Fibroblast of upper back skin (primary cell): ENCODE results near the gene AGFG2.
"Not testable (repeated sequence)": the region's sequence is repeated elsewhere in the genome, so short reads cannot be mapped to it uniquely, and the experiment has no call there.

Source experiments
- DNase-seq: peaks from one replicate; pipeline ENCODE4 v3.0.0-alpha.2; 2013

The AGFG2 gene

GRCh38 chr7:100521076-100521475 is 17.9 kb upstream of the AGFG2 start:
- no peak for DNase-seq

- not testable (repeated sequence) for DNase-seq
Measured at GRCh38 chr7:100521909-100522593, 17.0 kb upstream of the AGFG2 start.

GRCh38 chr7:100523192-100523591 is 15.8 kb upstream of the AGFG2 start:
- DNase-seq, result not testable (repeated sequence)

GRCh38 chr7:100528108-100528866 is 10.7 kb upstream of the AGFG2 start:
- not testable (repeated sequence) for DNase-seq

GRCh38 chr7:100532165-100533022 is 6.6 kb upstream of the AGFG2 start:
- no peak for DNase-seq

GRCh38 chr7:100535982-100536381 is 3.0 kb upstream of the AGFG2 start:
- not testable (repeated sequence) for DNase-seq

- DNase-seq, result not testable (repeated sequence)
Measured at GRCh38 chr7:100536695-100537094, 2.3 kb upstream of the AGFG2 start.

- no peak for DNase-seq
Measured at GRCh38 chr7:100538348-100538653, 702 bp upstream of the AGFG2 start.

- DNase-seq, result no peak
Measured at GRCh38 chr7:100539436-100540006, 518 bp downstream of the AGFG2 start.

GRCh38 chr7:100540073-100540723 is 1.2 kb downstream of the AGFG2 start:
- no peak for DNase-seq

- DNase-seq, result not testable (repeated sequence)
Measured at GRCh38 chr7:100541309-100541708, 2.3 kb downstream of the AGFG2 start.

- DNase-seq, result no peak
Measured at GRCh38 chr7:100543586-100543985, 4.6 kb downstream of the AGFG2 start.

GRCh38 chr7:100544386-100544785 is 5.4 kb downstream of the AGFG2 start:
- DNase-seq, result no peak

- peak; percentile 13 for DNase-seq
Measured at GRCh38 chr7:100544967-100545359, 6.0 kb downstream of the AGFG2 start.

- peak; percentile 93 for DNase-seq
Measured at GRCh38 chr7:100545360-100546128, 6.5 kb downstream of the AGFG2 start.

- no peak for DNase-seq
Measured at GRCh38 chr7:100546129-100546925, 7.3 kb downstream of the AGFG2 start.

- DNase-seq, result no peak
Measured at GRCh38 chr7:100546926-100547800, 8.2 kb downstream of the AGFG2 start.

- peak; percentile 56 for DNase-seq
Measured at GRCh38 chr7:100547872-100548271, 8.9 kb downstream of the AGFG2 start.

GRCh38 chr7:100548446-100548845 is 9.4 kb downstream of the AGFG2 start:
- DNase-seq, result peak; percentile 66

GRCh38 chr7:100552532-100552931 is 13.5 kb downstream of the AGFG2 start:
- DNase-seq, result no peak
